Neural cell (in vitro differentiated cells): ENCODE results near the gene TCTA.

ENCODE experiments used
- EP300 ChIP-seq: fragments of 450-650 bp; conservative IDR thresholded peaks from 2 replicates; pipeline ENCODE4 v1.6.1; 2014; ENCODE audit warnings: antibody characterized with exemption, mild to moderate bottlenecking, moderate library complexity; ENCODE audit not compliant: poor library complexity, severe bottlenecking
- EZH2 ChIP-seq: fragments of 200-600, 300-800 bp; shearing (Covaris generic), sonication (generic); IDR thresholded peaks from 2 replicates; pipeline ENCODE4 v1.6.1; 2014; ENCODE audit warnings: antibody characterized with exemption, low read length, borderline replicate concordance, mild to moderate bottlenecking; ENCODE audit not compliant: insufficient read depth, poor library complexity, severe bottlenecking
- MXI1 ChIP-seq: fragments of 450-650 bp; conservative IDR thresholded peaks from 2 replicates; pipeline ENCODE4 v1.6.1; 2014; ENCODE audit warnings: antibody characterized with exemption, mild to moderate bottlenecking; ENCODE audit not compliant: poor library complexity, severe bottlenecking
- POLR2AphosphoS5 ChIP-seq: IDR thresholded peaks from 2 replicates; pipeline ENCODE4 v1.6.1; 2012
- RAD21 ChIP-seq: fragments of 450-650 bp; conservative IDR thresholded peaks from 2 replicates; pipeline ENCODE4 v1.6.1; 2014; ENCODE audit warnings: antibody characterized with exemption, mild to moderate bottlenecking, moderate library complexity
- SMC3 ChIP-seq: fragments of 450-650 bp; conservative IDR thresholded peaks from 2 replicates; pipeline ENCODE4 v1.6.1; 2014; ENCODE audit warnings: antibody characterized with exemption, mild to moderate bottlenecking, moderate library complexity; ENCODE audit not compliant: poor library complexity
- TAF1 ChIP-seq: IDR thresholded peaks from 2 replicates; pipeline ENCODE4 v1.6.1; 2012; ENCODE audit warnings: low read depth
- TF ChIP-seq, protein P1 (sequence below): fragments of 450-650 bp; IDR thresholded peaks from 2 replicates; pipeline ENCODE4 v1.5.1; 2014; ENCODE audit warnings: antibody characterized with exemption, mild to moderate bottlenecking, moderate library complexity; ENCODE audit not compliant: poor library complexity, severe bottlenecking
- TF ChIP-seq, protein P2 (sequence below): IDR thresholded peaks from 2 replicates; pipeline ENCODE4 v1.6.1; 2012; ENCODE audit warnings: borderline replicate concordance

DNA sequence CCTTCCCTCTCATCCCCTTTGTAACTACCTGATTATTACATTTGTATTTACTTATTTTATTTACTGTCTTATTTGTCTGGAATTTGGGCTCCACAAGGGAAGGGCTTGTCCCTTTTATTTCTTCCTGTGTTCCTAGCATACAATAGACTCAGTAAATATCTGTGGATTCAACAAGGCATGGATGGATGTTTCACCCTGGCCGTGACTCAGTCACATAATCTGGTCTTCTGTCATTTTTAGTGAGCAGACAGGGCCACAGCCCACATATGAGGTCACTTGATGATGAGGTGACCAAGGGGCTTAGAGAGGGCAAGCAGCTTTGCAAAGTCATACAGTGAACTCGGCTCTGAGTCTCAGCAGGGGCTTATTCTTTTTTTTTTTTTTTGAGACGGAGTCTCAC is 50.0 kb downstream of the TCTA start:
- TF ChIP-seq, protein P1, sequence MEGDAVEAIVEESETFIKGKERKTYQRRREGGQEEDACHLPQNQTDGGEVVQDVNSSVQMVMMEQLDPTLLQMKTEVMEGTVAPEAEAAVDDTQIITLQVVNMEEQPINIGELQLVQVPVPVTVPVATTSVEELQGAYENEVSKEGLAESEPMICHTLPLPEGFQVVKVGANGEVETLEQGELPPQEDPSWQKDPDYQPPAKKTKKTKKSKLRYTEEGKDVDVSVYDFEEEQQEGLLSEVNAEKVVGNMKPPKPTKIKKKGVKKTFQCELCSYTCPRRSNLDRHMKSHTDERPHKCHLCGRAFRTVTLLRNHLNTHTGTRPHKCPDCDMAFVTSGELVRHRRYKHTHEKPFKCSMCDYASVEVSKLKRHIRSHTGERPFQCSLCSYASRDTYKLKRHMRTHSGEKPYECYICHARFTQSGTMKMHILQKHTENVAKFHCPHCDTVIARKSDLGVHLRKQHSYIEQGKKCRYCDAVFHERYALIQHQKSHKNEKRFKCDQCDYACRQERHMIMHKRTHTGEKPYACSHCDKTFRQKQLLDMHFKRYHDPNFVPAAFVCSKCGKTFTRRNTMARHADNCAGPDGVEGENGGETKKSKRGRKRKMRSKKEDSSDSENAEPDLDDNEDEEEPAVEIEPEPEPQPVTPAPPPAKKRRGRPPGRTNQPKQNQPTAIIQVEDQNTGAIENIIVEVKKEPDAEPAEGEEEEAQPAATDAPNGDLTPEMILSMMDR: no peak
- no peak for TF ChIP-seq SMC3
- no peak for TF ChIP-seq RAD21
- no peak for TF ChIP-seq POLR2AphosphoS5
- no peak for TF ChIP-seq EP300
- TF ChIP-seq TAF1: no peak
- TF ChIP-seq EZH2: no peak
- no peak for TF ChIP-seq MXI1
- TF ChIP-seq, protein P2, sequence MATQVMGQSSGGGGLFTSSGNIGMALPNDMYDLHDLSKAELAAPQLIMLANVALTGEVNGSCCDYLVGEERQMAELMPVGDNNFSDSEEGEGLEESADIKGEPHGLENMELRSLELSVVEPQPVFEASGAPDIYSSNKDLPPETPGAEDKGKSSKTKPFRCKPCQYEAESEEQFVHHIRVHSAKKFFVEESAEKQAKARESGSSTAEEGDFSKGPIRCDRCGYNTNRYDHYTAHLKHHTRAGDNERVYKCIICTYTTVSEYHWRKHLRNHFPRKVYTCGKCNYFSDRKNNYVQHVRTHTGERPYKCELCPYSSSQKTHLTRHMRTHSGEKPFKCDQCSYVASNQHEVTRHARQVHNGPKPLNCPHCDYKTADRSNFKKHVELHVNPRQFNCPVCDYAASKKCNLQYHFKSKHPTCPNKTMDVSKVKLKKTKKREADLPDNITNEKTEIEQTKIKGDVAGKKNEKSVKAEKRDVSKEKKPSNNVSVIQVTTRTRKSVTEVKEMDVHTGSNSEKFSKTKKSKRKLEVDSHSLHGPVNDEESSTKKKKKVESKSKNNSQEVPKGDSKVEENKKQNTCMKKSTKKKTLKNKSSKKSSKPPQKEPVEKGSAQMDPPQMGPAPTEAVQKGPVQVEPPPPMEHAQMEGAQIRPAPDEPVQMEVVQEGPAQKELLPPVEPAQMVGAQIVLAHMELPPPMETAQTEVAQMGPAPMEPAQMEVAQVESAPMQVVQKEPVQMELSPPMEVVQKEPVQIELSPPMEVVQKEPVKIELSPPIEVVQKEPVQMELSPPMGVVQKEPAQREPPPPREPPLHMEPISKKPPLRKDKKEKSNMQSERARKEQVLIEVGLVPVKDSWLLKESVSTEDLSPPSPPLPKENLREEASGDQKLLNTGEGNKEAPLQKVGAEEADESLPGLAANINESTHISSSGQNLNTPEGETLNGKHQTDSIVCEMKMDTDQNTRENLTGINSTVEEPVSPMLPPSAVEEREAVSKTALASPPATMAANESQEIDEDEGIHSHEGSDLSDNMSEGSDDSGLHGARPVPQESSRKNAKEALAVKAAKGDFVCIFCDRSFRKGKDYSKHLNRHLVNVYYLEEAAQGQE: no peak
